Astrocyte of the hippocampus (primary cell): Measurements from ENCODE around the gene PTPRN2.
"Not testable (repeated sequence)": the region's sequence is repeated elsewhere in the genome, so short reads cannot be mapped to it uniquely, and the experiment has no call there.

Experiments
- DNase-seq: peaks from one replicate; pipeline ENCODE4 v3.0.0; 2011; ENCODE audit warnings: low read depth, low spot score

PTPRN2 gene

GRCh38 chr7:158281441-158281840, 306.2 kb downstream of the PTPRN2 start:
- DNase-seq = no peak

- no peak for DNase-seq
Measured at GRCh38 chr7:158280448-158281144, 307.0 kb downstream of the PTPRN2 start.

GRCh38 chr7:158279539-158280447, 307.8 kb downstream of the PTPRN2 start:
- no peak for DNase-seq

- no peak for DNase-seq
Measured at GRCh38 chr7:158278745-158279320, 308.8 kb downstream of the PTPRN2 start.

- no peak for DNase-seq
Measured at GRCh38 chr7:158277219-158278141, 310.1 kb downstream of the PTPRN2 start.

- DNase-seq = no peak
Measured at GRCh38 chr7:158276414-158277218, 311.0 kb downstream of the PTPRN2 start.

GRCh38 chr7:158275711-158276413, 311.8 kb downstream of the PTPRN2 start:
- no peak for DNase-seq

- no peak for DNase-seq
Measured at GRCh38 chr7:158274996-158275395, 312.6 kb downstream of the PTPRN2 start.

GRCh38 chr7:158274404-158274811, 313.2 kb downstream of the PTPRN2 start:
- DNase-seq = no peak

- DNase-seq = not testable (repeated sequence)
Measured at GRCh38 chr7:158273756-158274342, 313.8 kb downstream of the PTPRN2 start.

GRCh38 chr7:158273138-158273651, 314.4 kb downstream of the PTPRN2 start:
- no peak for DNase-seq

- no peak for DNase-seq
Measured at GRCh38 chr7:158272509-158273137, 315.0 kb downstream of the PTPRN2 start.

- DNase-seq = no peak
Measured at GRCh38 chr7:158272091-158272490, 315.5 kb downstream of the PTPRN2 start.

GRCh38 chr7:158271646-158272045, 316.0 kb downstream of the PTPRN2 start:
- DNase-seq = no peak

GRCh38 chr7:158270856-158271413, 316.7 kb downstream of the PTPRN2 start:
- no peak for DNase-seq

- no peak for DNase-seq
Measured at GRCh38 chr7:158270106-158270775, 317.4 kb downstream of the PTPRN2 start.

GRCh38 chr7:158268816-158269535, 318.6 kb downstream of the PTPRN2 start:
- no peak for DNase-seq
